DOHH2 (cell line): Measurements from ENCODE around the gene KIFBP.

ENCODE experiments used
- EZH2phosphoT487 ChIP-seq: fragments of 200-600 bp; sonication (generic); IDR thresholded peaks from 2 replicates; pipeline ENCODE4 v1.6.1; 2017; ENCODE audit warnings: borderline replicate concordance, mild to moderate bottlenecking, antibody characterized with exemption, low read length, moderate library complexity, mixed read lengths
- TF ChIP-seq, protein P1 (sequence below): fragments of 200-600 bp; sonication (generic); IDR thresholded peaks from one replicate; pipeline ENCODE4 v1.5.1; 2014; ENCODE audit warnings: antibody characterized with exemption, mild to moderate bottlenecking, low read depth, low read length; ENCODE audit not compliant: poor library complexity, severe bottlenecking

DNA sequence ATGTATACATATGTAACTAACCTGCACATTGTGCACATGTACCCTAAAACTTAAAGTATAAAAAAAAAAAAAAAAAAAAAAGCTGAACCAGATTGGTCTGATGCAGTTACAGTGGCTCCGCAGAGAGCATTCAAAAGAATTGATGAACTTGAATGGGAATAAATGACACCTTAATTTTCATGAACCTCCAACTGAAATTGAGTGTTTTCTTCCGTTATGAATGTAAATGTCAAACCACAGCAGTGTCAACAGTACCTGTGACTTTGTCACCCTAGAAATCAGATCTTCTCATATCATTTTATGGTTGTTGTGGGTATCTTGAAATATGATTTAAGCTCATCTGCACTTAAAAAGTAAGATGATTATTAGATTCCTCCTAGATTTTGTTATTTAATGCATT is 66.6 kb downstream of the KIFBP start:
- TF ChIP-seq, protein P1, sequence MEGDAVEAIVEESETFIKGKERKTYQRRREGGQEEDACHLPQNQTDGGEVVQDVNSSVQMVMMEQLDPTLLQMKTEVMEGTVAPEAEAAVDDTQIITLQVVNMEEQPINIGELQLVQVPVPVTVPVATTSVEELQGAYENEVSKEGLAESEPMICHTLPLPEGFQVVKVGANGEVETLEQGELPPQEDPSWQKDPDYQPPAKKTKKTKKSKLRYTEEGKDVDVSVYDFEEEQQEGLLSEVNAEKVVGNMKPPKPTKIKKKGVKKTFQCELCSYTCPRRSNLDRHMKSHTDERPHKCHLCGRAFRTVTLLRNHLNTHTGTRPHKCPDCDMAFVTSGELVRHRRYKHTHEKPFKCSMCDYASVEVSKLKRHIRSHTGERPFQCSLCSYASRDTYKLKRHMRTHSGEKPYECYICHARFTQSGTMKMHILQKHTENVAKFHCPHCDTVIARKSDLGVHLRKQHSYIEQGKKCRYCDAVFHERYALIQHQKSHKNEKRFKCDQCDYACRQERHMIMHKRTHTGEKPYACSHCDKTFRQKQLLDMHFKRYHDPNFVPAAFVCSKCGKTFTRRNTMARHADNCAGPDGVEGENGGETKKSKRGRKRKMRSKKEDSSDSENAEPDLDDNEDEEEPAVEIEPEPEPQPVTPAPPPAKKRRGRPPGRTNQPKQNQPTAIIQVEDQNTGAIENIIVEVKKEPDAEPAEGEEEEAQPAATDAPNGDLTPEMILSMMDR, result no peak
- TF ChIP-seq EZH2phosphoT487, result no peak
